Spleen (tissue), 7 donors: Measurements from ENCODE around the gene DPM1.

Experiments used
- CTCF ChIP-seq, 11 experiments: fragments of 200-600 bp in 7 of 11; fragments of 450-650 bp in 4 of 11; sonication (generic) in 4 of 11; IDR thresholded peaks in 8 of 11; conservative IDR thresholded peaks in 3 of 11; 1 replicate in 7 of 11; 2 replicates in 4 of 11; pipeline versions ENCODE4 v1.4.0 to v1.8.0; 2016 to 2021; ENCODE audit warnings: antibody characterized with exemption in 11 of 11, inconsistent platforms in 4 of 11, mild to moderate bottlenecking in 1 of 11
- POLR2AphosphoS5 ChIP-seq, 3 donors: sonication (generic); formaldehyde crosslinking; IDR thresholded peaks; one replicate each; pipeline ENCODE4 v1.5.1; 2017; ENCODE audit warnings: antibody characterized with exemption in 3 of 3
- donor health status: DM: no; HTN: no; CAD: no; lungs with moderate emphysema.
- donor health status: DM: no; HTN: no; CAD: no.
- donor health status: DM: no; HTN: no; CAD: no.

DNA sequence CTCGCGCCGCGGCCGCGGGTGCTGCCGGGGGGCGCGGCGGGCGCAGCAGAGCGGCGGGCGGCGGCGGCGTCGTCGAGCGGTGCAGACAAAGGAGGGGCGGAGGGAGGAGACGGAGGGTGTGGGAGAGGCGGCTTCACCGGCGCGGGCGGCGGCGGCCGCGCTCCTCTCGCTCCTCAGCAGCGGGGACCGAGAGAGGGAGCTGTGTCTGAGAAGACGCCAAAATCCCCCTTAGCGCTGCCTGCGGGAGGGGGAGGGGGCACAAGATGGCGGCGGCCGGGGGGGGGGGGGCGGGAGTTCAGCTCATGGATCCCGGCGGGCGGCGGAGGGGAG is 27.4 kb downstream of the DPM1 start:
- TF ChIP-seq CTCF (IDR thresholded peaks at IDR 0.05 in 8 of 11, conservative IDR thresholded peaks at IDR 0.05 in 3 of 11) (no peak), POLR2AphosphoS5 (IDR thresholded peaks at IDR 0.05) (no peak)
